Caco-2 (cell line): ENCODE measurements around the gene CCDC9B. TPM values are rescaled to one million over a fixed set of nuclear protein-coding genes. Genes with fewer than 3 reads are reported as not detected.

ENCODE experiments used
- BruUV-seq: library from RNA; stranded (reverse); fragments of 400-500 nt; replicated peaks from 2 replicates; lab custom pipeline; 2021; lab: Mats Ljungman, UMichigan
- CTCF ChIA-PET: fragments of 300-600 bp; sonication (Branson Sonifier 250); formaldehyde crosslinking; loops from one replicate; lab custom pipeline; 2022; ENCODE audit warnings: antibody characterized with exemption; lab: Charles Lee
- POLR2A ChIA-PET: fragments of 300-600 bp; sonication (Branson Sonifier 250); formaldehyde crosslinking; loops from one replicate; lab custom pipeline; 2022; ENCODE audit warnings: antibody characterized with exemption; lab: Charles Lee
- DNase-seq, 2 experiments: peaks; one replicate each; pipeline versions ENCODE4 v3.0.0 to v3.0.0-alpha.2; 2020 to 2022
- H3K27me3 ChIP-seq: replicated peaks from 2 replicates; pipeline ENCODE4 v1.6.0; 2011; ENCODE audit warnings: low read length; ENCODE audit not compliant: control insufficient read depth, insufficient read depth
- H3K36me3 ChIP-seq: 2 replicates; pipeline ENCODE4 v1.5.1; 2011; ENCODE audit warnings: low read length; ENCODE audit not compliant: control insufficient read depth, insufficient read depth
- H3K4me1 ChIP-seq: fragments of 250-450 bp; sonication (Bioruptor Pico); 2 replicates; pipeline ENCODE4 v1.5.1; 2020; ENCODE audit warnings: mild to moderate bottlenecking
- H3K4me3 ChIP-seq: 2 replicates; pipeline ENCODE4 v1.5.1; 2011; ENCODE audit warnings: low read depth, mild to moderate bottlenecking, control low read depth, low read length
- H3K9me3 ChIP-seq: fragments of 250-450 bp; sonication (Bioruptor Pico); 2 replicates; pipeline ENCODE4 v1.5.1; 2020; ENCODE audit warnings: mild to moderate bottlenecking, moderate library complexity
- H3K27ac Mint-ChIP-seq: one replicate; pipeline ENCODE4 v1.8.0; 2022; ENCODE audit warnings: mixed read lengths; ENCODE audit not compliant: unreplicated experiment
- H3K27me3 Mint-ChIP-seq: one replicate; pipeline ENCODE4 v1.8.0; 2022; ENCODE audit warnings: mixed read lengths; ENCODE audit not compliant: insufficient read depth, unreplicated experiment
- H3K36me3 Mint-ChIP-seq: one replicate; pipeline ENCODE4 v1.8.0; 2022; ENCODE audit warnings: mild to moderate bottlenecking, mixed read lengths; ENCODE audit not compliant: insufficient read depth, unreplicated experiment
- H3K4me1 Mint-ChIP-seq: one replicate; pipeline ENCODE4 v1.8.0; 2022; ENCODE audit warnings: low read depth, mixed read lengths; ENCODE audit not compliant: unreplicated experiment
- H3K4me3 Mint-ChIP-seq: one replicate; pipeline ENCODE4 v1.8.0; 2022; ENCODE audit warnings: mild to moderate bottlenecking, moderate library complexity, mixed read lengths; ENCODE audit not compliant: unreplicated experiment
- H3K9me3 Mint-ChIP-seq: one replicate; pipeline ENCODE4 v1.8.0; 2022; ENCODE audit warnings: mixed read lengths; ENCODE audit not compliant: unreplicated experiment
- intact Hi-C: fragments of 100-400 bp; cut with micrococcal nuclease; formaldehyde crosslinking; loops from one replicate; pipeline ENCODE4 v1.10.0; 2022; ENCODE audit not compliant: unreplicated experiment
- total RNA-seq: library from RNA; stranded (reverse); gene quantifications from 2 replicates; pipeline ENCODE4 v1.2.3, GENCODE V29; 2022
- TF ChIP-seq, protein P1 (sequence below), 2 experiments: fragments of 200-600 bp in 1 of 2; IDR thresholded peaks; 1 replicate in 1 of 2; 2 replicates in 1 of 2; pipeline versions ENCODE4 v1.5.1 to v1.8.0; 2011 to 2022; ENCODE audit warnings: antibody characterized with exemption in 1 of 2, control low read depth in 1 of 2, inconsistent platforms in 1 of 2, low read depth in 1 of 2, low read length in 1 of 2, mild to moderate bottlenecking in 1 of 2, moderate library complexity in 1 of 2; ENCODE audit not compliant: insufficient read depth in 1 of 2, severe bottlenecking in 1 of 2, unreplicated experiment in 1 of 2

Gene CCDC9B
- total RNA-seq, 1 experiment from 2014 or later = 0.86 TPM

DNA sequence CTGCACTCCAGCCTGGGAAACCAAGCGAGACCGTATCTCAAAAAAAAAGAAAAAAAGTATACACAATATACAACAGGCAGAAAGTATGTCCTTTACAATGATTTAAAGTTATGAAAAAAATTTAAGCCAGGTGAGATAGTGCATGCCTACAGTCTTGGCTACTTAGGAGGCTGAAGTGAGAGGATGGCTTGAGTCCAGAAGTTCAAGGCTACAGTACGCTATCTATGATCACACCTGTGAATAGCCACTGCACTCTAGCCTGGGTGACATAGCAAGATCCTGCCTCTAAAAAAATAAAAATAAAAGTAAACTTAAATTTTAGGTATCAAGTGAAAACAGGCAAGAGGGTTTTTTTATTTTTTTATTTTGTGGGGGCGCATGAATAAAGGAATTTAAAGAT is 38.6 kb upstream of the CCDC9B start:
- peaks cover 5% of the 10 kb centered on the region for H3K4me1 ChIP-seq
- no peaks in the 10 kb centered on the region for H3K36me3 ChIP-seq
- no peaks in the 10 kb centered on the region for H3K4me1 Mint-ChIP-seq
- ChIA-PET POLR2A (no interaction called here), CTCF (no interaction called here)
- intact Hi-C loops = no loop called here
- peaks cover 18% of the 10 kb centered on the region for H3K36me3 Mint-ChIP-seq
- no TSS peak for BruUV-seq
- H3K9me3 Mint-ChIP-seq = no peaks in the 10 kb centered on the region
- no peak for DNase-seq
- TF ChIP-seq, protein P1, sequence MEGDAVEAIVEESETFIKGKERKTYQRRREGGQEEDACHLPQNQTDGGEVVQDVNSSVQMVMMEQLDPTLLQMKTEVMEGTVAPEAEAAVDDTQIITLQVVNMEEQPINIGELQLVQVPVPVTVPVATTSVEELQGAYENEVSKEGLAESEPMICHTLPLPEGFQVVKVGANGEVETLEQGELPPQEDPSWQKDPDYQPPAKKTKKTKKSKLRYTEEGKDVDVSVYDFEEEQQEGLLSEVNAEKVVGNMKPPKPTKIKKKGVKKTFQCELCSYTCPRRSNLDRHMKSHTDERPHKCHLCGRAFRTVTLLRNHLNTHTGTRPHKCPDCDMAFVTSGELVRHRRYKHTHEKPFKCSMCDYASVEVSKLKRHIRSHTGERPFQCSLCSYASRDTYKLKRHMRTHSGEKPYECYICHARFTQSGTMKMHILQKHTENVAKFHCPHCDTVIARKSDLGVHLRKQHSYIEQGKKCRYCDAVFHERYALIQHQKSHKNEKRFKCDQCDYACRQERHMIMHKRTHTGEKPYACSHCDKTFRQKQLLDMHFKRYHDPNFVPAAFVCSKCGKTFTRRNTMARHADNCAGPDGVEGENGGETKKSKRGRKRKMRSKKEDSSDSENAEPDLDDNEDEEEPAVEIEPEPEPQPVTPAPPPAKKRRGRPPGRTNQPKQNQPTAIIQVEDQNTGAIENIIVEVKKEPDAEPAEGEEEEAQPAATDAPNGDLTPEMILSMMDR (IDR thresholded peaks at IDR 0.05; ENCODE audit: insufficient read depth in 1 of 2, low read depth in 1 of 2, low read length in 1 of 2, severe bottlenecking in 1 of 2, unreplicated experiment in 1 of 2) = no peak
- H3K4me3 Mint-ChIP-seq = no peak overlapping the region
- no peak overlapping the region for H3K27ac Mint-ChIP-seq
- no peaks in the 10 kb centered on the region for H3K9me3 ChIP-seq
- no peak overlapping the region for H3K4me3 ChIP-seq
- no peaks in the 10 kb centered on the region for H3K27me3 ChIP-seq
- H3K27me3 Mint-ChIP-seq = no peaks in the 10 kb centered on the region

DNA sequence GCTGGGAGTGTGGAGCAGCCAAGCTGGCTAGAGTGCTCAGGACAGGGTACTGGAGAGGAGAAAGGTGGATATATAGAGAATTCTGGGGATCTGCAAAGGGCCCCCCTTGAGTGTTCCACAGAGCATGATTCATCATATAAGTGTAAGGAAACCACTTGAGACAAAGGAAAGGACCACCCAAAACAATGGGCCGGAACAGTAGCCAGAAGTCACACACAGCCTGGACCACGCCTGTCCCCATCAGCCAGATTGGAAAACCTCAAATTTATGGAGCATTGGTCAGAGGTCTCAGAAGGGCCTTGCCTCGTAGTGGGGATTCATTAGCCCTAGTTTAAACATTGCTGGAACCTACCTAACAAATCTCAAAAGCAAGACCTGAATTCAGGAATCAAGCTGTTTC is 36.9 kb upstream of the CCDC9B start:
- H3K4me1 Mint-ChIP-seq = no peaks in the 10 kb centered on the region
- ChIA-PET POLR2A (no interaction called here), CTCF (interaction anchor here (0.6 kb wide), 1 partner anchor 321 kb away, joined by 3 read pairs; no protein-coding TSS in a partner anchor)
- H3K36me3 ChIP-seq = no peaks in the 10 kb centered on the region
- peaks cover 5% of the 10 kb centered on the region for H3K4me1 ChIP-seq
- H3K27ac Mint-ChIP-seq = no peak overlapping the region
- no peaks in the 10 kb centered on the region for H3K9me3 ChIP-seq
- no peak overlapping the region for H3K4me3 ChIP-seq
- no peaks in the 10 kb centered on the region for H3K27me3 Mint-ChIP-seq
- no TSS peak for BruUV-seq
- H3K4me3 Mint-ChIP-seq = no peak overlapping the region
- intact Hi-C loops = no loop called here
- H3K36me3 Mint-ChIP-seq = peaks cover 4% of the 10 kb centered on the region
- DNase-seq = no peak
- no peaks in the 10 kb centered on the region for H3K27me3 ChIP-seq
- TF ChIP-seq, protein P1 (IDR thresholded peaks at IDR 0.05; ENCODE audit: insufficient read depth in 1 of 2, low read depth in 1 of 2, low read length in 1 of 2, severe bottlenecking in 1 of 2, unreplicated experiment in 1 of 2) = no peak
- H3K9me3 Mint-ChIP-seq = no peaks in the 10 kb centered on the region

DNA sequence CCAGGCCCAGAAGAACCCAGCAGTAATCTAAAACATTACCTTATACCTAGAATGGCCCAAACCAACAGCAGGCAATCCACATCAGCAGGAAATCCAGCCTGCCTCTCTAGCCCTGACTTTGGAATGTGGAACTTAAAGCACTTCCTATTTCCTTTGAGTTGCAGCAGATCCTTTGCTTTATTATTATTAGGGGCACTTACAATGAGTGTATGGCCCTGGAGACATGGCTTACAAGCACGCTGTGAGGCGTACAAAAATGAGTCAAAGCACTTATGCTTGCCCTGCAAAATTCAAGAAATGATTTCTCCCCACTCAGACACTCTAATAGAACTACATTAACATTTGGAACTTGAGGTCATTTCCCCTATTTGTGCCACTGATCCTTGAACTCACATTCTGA is 32.2 kb upstream of the CCDC9B start:
- POLR2A ChIA-PET = no interaction called here
- Mint-ChIP-seq H3K9me3 (no peaks in the 10 kb centered on the region), H3K27ac (no peak overlapping the region), H3K4me3 (no peak overlapping the region), H3K27me3 (no peaks in the 10 kb centered on the region), H3K4me1 (no peaks in the 10 kb centered on the region), H3K36me3 (no peaks in the 10 kb centered on the region)
- H3K27me3 ChIP-seq = no peaks in the 10 kb centered on the region
- no peak overlapping the region for H3K4me3 ChIP-seq
- CTCF ChIA-PET = no interaction called here
- no peaks in the 10 kb centered on the region for H3K4me1 ChIP-seq
- no peaks in the 10 kb centered on the region for H3K9me3 ChIP-seq
- no peaks in the 10 kb centered on the region for H3K36me3 ChIP-seq
- TF ChIP-seq, protein P1 (IDR thresholded peaks at IDR 0.05; ENCODE audit: insufficient read depth in 1 of 2, low read depth in 1 of 2, low read length in 1 of 2, severe bottlenecking in 1 of 2, unreplicated experiment in 1 of 2) = no peak
- no TSS peak for BruUV-seq
- intact Hi-C loops = no loop called here
- no peak for DNase-seq
